Mucosa of gallbladder (tissue), 1 donor: ENCODE results near the gene ZNF784. TPM values are rescaled to one million over a fixed set of nuclear protein-coding genes. Genes with fewer than 3 reads are reported as not detected.

Experiments used
- DNase-seq: peaks from one replicate; pipeline ENCODE4 v3.0.0-alpha.2; 2020; ENCODE audit warnings: low spot score
- total RNA-seq: library from RNA; stranded (reverse); gene quantifications from one replicate; pipeline ENCODE4 v1.2.1, GENCODE V29; 2021
- donor health status: DM: no; HTN: no; CAD: no.

The ZNF784 gene
- total RNA-seq, 1 donor from 2014 or later = 13.0 TPM

GRCh38 chr19:55620410-55621204 lies 3.8 kb downstream of the ZNF784 start:
- no peak for DNase-seq

- no peak for DNase-seq
Measured at GRCh38 chr19:55619286-55619685, 5.1 kb downstream of the ZNF784 start.

- DNase-seq = no peak
Measured at GRCh38 chr19:55618426-55618825, 5.9 kb downstream of the ZNF784 start.

GRCh38 chr19:55617426-55617825 lies 6.9 kb downstream of the ZNF784 start:
- DNase-seq = no peak

GRCh38 chr19:55616395-55616875 lies 7.9 kb downstream of the ZNF784 start:
- no peak for DNase-seq

GRCh38 chr19:55615543-55616394 lies 8.6 kb downstream of the ZNF784 start:
- DNase-seq = no peak

GRCh38 chr19:55614711-55615542 lies 9.4 kb downstream of the ZNF784 start:
- no peak for DNase-seq

GRCh38 chr19:55613930-55614710 lies 10.2 kb downstream of the ZNF784 start:
- no peak for DNase-seq

- no peak for DNase-seq
Measured at GRCh38 chr19:55613396-55613795, 11.0 kb downstream of the ZNF784 start.

- DNase-seq = no peak
Measured at GRCh38 chr19:55611983-55612645, 12.3 kb downstream of the ZNF784 start.

GRCh38 chr19:55611300-55611982 lies 12.9 kb downstream of the ZNF784 start:
- DNase-seq = no peak

- no peak for DNase-seq
Measured at GRCh38 chr19:55609326-55609725, 15.0 kb downstream of the ZNF784 start.

- DNase-seq = no peak
Measured at GRCh38 chr19:55606817-55607216, 17.5 kb downstream of the ZNF784 start.

- no peak for DNase-seq
Measured at GRCh38 chr19:55606471-55606787, 17.9 kb downstream of the ZNF784 start.

GRCh38 chr19:55605637-55606470 lies 18.5 kb downstream of the ZNF784 start, which contains the start of gene ZNF865:
Gene ZNF865 (plus strand): TSS chr19:55605647. CDS start chr19:55613619, 7,972 bp downstream.
- DNase-seq = peak; percentile 71

- DNase-seq = peak; percentile 97
Measured at GRCh38 chr19:55605207-55605636, 19.1 kb downstream of the ZNF784 start.

- DNase-seq = no peak
Measured at GRCh38 chr19:55603581-55604292, 20.6 kb downstream of the ZNF784 start.

GRCh38 chr19:55603115-55603514 lies 21.3 kb downstream of the ZNF784 start:
- no peak for DNase-seq
